ENCODE data around the gene C17orf100.
"Not testable (repeated sequence)": the region's sequence is repeated elsewhere in the genome, so short reads cannot be mapped to it uniquely, and the experiment has no call there.

The C17orf100 gene

DNA sequence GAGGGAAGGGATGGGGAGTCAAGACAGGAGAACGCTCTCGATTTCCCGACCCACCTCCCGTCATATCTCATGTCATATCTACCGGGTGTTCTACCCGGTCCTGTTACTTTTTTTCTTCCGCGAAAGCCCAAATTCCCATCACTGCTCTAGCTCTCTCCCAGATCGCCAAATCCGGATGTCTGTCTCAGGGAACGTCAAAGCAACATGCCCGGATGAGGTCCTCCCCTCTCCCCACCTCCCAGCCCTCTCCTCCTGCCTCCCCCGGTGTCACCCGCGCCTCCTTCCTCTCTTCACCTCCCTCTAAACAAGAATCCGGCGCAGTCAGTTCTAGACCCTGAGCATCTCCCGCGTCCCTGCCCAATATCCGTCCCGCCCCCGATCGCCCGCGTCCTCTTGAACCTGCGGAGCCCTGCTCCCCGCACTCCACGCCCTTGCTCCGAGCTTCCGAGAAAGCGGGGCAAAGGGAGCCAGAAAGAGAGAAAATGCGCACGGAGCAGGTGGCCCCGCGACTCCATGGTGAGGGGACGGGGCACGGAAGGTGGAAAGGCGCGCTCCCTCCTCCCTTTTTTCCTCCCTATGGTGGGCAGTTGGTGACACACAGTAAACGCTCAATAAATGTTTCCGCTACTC, 4.3 kb downstream of the C17orf100 start:
- 4% methylated on average over 16 of the region's 41 CpGs for WGBS

DNA sequence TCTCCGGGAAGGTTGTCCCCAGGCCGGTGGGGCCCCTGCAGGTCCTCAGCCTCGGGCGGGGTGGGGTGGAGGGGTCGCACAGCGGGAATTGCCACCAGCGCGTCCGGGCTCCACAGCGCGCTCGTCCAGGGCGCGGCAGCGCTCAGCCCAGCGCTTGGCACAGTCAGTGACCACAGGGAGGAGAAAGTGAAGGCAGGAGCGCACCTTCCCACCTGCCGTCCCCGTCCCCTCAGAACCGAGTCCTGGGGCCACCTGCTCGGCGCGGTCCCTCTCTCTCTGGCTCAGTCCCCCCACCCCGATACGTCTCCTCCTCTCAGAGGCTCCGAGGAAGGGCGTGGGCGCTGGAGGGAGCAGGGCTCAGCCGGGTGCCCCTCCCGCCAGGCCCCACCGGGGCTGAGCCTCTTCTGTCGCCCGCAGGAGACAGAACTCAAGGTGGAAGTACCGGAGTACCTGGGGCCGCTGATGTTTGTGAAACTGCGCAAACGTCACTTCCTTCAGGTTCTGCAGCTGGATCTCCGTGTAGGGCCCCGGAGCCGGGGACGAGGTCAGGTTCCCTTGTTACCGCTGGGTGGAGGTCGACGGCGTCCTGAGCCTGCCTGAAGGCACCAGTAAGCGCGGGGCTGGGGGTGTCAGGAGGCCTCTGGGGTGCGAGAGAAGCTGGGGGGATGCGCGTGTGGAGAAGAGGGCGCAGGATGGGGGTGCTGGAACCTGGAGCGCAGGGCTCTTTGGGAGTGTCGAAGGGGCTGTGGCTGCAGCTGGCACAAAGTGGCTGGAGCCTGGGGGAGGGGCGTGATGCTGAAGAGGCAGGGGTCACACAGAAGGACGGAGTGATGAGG, 5.5 kb downstream of the C17orf100 start:
- H4K91ac ChIP-seq (ENCODE audit: low read length); H2BK12ac ChIP-seq (ENCODE audit: low read length in 2 of 2); H3K4ac ChIP-seq (ENCODE audit: low read depth in 1 of 2, low read length in 2 of 2); H3K36me3 ChIP-seq (ENCODE audit: control insufficient read depth in 1 of 2, insufficient read depth in 2 of 2, low read depth in 1 of 2, low read length in 2 of 2); H3K14ac ChIP-seq (ENCODE audit: low read length in 2 of 2); H3K4me3 ChIP-seq (ENCODE audit: insufficient read depth in 1 of 2, low read depth in 1 of 2, low read length in 2 of 2); H3K27ac ChIP-seq (ENCODE audit: low read length, poor library complexity, severe bottlenecking); H2BK120ac ChIP-seq (ENCODE audit: low read depth, low read length); DNase-seq; H2AK5ac ChIP-seq (ENCODE audit: low read length, severe bottlenecking); H2BK15ac ChIP-seq (ENCODE audit: low read depth, poor library complexity, severe bottlenecking); H3K9me3 ChIP-seq (ENCODE audit: control insufficient read depth, low read length); H3K9ac ChIP-seq (ENCODE audit: low read length); H3K23ac ChIP-seq (ENCODE audit: low read length in 2 of 2); H2AFZ ChIP-seq (ENCODE audit: low read depth, low read length); H4K8ac ChIP-seq (ENCODE audit: low read length); H3K18ac ChIP-seq (ENCODE audit: low read depth in 1 of 2, low read length in 2 of 2); H3K79me1 ChIP-seq (replicated peaks; ENCODE audit: low read length, poor library complexity, severe bottlenecking); H2BK5ac ChIP-seq (ENCODE audit: low read depth, low read length, poor library complexity, severe bottlenecking); H3K4me2 ChIP-seq (ENCODE audit: low read length, poor library complexity, severe bottlenecking): not testable (repeated sequence)
- WGBS = 7% methylated on average over 33 of the region's 55 CpGs
- H3K4me1 ChIP-seq (ENCODE audit: control insufficient read depth, insufficient read depth, low read depth, low read length) = peaks cover 10% of the 10 kb centered on the region
- H3K27me3 ChIP-seq (ENCODE audit: control insufficient read depth in 1 of 2, insufficient read depth in 1 of 2, low read length in 2 of 2) = peaks cover 52 to 60% of the 10 kb centered on the region in 2 experiments

More for the DNA sequence above, 4.3 kb downstream of the C17orf100 start:
- not testable (repeated sequence) for H2BK5ac ChIP-seq (ENCODE audit: low read depth, low read length, poor library complexity, severe bottlenecking); H4K91ac ChIP-seq (ENCODE audit: low read length); H3K14ac ChIP-seq (ENCODE audit: low read length in 2 of 2); H3K4me2 ChIP-seq (ENCODE audit: low read length, poor library complexity, severe bottlenecking); DNase-seq; H2BK120ac ChIP-seq (ENCODE audit: low read depth, low read length); H4K8ac ChIP-seq (ENCODE audit: low read length); H3K23ac ChIP-seq (ENCODE audit: low read length in 2 of 2); H3K18ac ChIP-seq (ENCODE audit: low read depth in 1 of 2, low read length in 2 of 2); H2AFZ ChIP-seq (ENCODE audit: low read depth, low read length); H3K9me3 ChIP-seq (ENCODE audit: control insufficient read depth, low read length); H3K27ac ChIP-seq (ENCODE audit: low read length, poor library complexity, severe bottlenecking); H2BK12ac ChIP-seq (ENCODE audit: low read length in 2 of 2); H3K4ac ChIP-seq (ENCODE audit: low read depth in 1 of 2, low read length in 2 of 2); H3K9ac ChIP-seq (ENCODE audit: low read length); H3K36me3 ChIP-seq (ENCODE audit: control insufficient read depth in 1 of 2, insufficient read depth in 2 of 2, low read depth in 1 of 2, low read length in 2 of 2); H2AK5ac ChIP-seq (ENCODE audit: low read length, severe bottlenecking); H2BK15ac ChIP-seq (ENCODE audit: low read depth, poor library complexity, severe bottlenecking)
- peak overlapping the region in 1 of 2 experiments; percentile 51 for H3K4me3 ChIP-seq (ENCODE audit: insufficient read depth in 1 of 2, low read depth in 1 of 2, low read length in 2 of 2)
- peaks cover 43 to 50% of the 10 kb centered on the region in 2 experiments for H3K27me3 ChIP-seq (ENCODE audit: control insufficient read depth in 1 of 2, insufficient read depth in 1 of 2, low read length in 2 of 2)
- peaks cover 11% of the 10 kb centered on the region for H3K79me1 ChIP-seq (replicated peaks; ENCODE audit: low read length, poor library complexity, severe bottlenecking)
- peaks cover 15% of the 10 kb centered on the region for H3K4me1 ChIP-seq (ENCODE audit: control insufficient read depth, insufficient read depth, low read depth, low read length)

GRCh38 chr17:6657633-6658287, 6.2 kb downstream of the C17orf100 start:
- no peak overlapping the region for H2BK5ac ChIP-seq (ENCODE audit: low read depth, low read length, poor library complexity, severe bottlenecking)
- 76% methylated on average over 15 of the region's 18 CpGs for WGBS
- H3K9ac ChIP-seq (ENCODE audit: low read length) = no peak overlapping the region

GRCh38 chr17:6658411-6658810, 6.8 kb downstream of the C17orf100 start:
- H3K4me3 ChIP-seq (ENCODE audit: insufficient read depth in 1 of 2, low read depth in 1 of 2, low read length in 2 of 2); H3K14ac ChIP-seq (ENCODE audit: low read length in 2 of 2); H2AK5ac ChIP-seq (ENCODE audit: low read length, severe bottlenecking); H3K27ac ChIP-seq (ENCODE audit: low read length, poor library complexity, severe bottlenecking); H4K8ac ChIP-seq (ENCODE audit: low read length); H3K18ac ChIP-seq (ENCODE audit: low read depth in 1 of 2, low read length in 2 of 2); H3K4me1 ChIP-seq (ENCODE audit: control insufficient read depth, insufficient read depth, low read depth, low read length); H3K9me3 ChIP-seq (ENCODE audit: control insufficient read depth, low read length); H2BK120ac ChIP-seq (ENCODE audit: low read depth, low read length); H3K4ac ChIP-seq (ENCODE audit: low read depth in 1 of 2, low read length in 2 of 2); DNase-seq; H3K36me3 ChIP-seq (ENCODE audit: control insufficient read depth in 1 of 2, insufficient read depth in 2 of 2, low read depth in 1 of 2, low read length in 2 of 2); H3K79me1 ChIP-seq (replicated peaks; ENCODE audit: low read length, poor library complexity, severe bottlenecking); H3K4me2 ChIP-seq (ENCODE audit: low read length, poor library complexity, severe bottlenecking); H4K91ac ChIP-seq (ENCODE audit: low read length); H3K23ac ChIP-seq (ENCODE audit: low read length in 2 of 2); H3K9ac ChIP-seq (ENCODE audit: low read length); H2BK5ac ChIP-seq (ENCODE audit: low read depth, low read length, poor library complexity, severe bottlenecking); H2BK15ac ChIP-seq (ENCODE audit: low read depth, poor library complexity, severe bottlenecking); H2AFZ ChIP-seq (ENCODE audit: low read depth, low read length); H2BK12ac ChIP-seq (ENCODE audit: low read length in 2 of 2): not testable (repeated sequence)
- WGBS = no CpG with 5 or more reads among the region's 5 CpGs
- H3K27me3 ChIP-seq (ENCODE audit: control insufficient read depth in 1 of 2, insufficient read depth in 1 of 2, low read length in 2 of 2) = peaks cover 59 to 69% of the 10 kb centered on the region in 2 experiments

More at GRCh38 chr17:6657633-6658287, 6.2 kb downstream of the C17orf100 start:
- Histone ChIP-seq H3K79me1 (replicated peaks; ENCODE audit: low read length, poor library complexity, severe bottlenecking) (peaks cover 4% of the 10 kb centered on the region), H2BK12ac (ENCODE audit: low read length in 2 of 2) (no peak overlapping the region), H3K14ac (ENCODE audit: low read length in 2 of 2) (no peak overlapping the region), H3K27me3 (ENCODE audit: control insufficient read depth in 1 of 2, insufficient read depth in 1 of 2, low read length in 2 of 2) (peaks cover 59 to 67% of the 10 kb centered on the region in 2 experiments), H3K4ac (ENCODE audit: low read depth in 1 of 2, low read length in 2 of 2) (no peak overlapping the region), H2AFZ (ENCODE audit: low read depth, low read length) (no peak overlapping the region), H3K23ac (ENCODE audit: low read length in 2 of 2) (no peak overlapping the region), H3K9me3 (ENCODE audit: control insufficient read depth, low read length) (no peaks in the 10 kb centered on the region), H4K91ac (ENCODE audit: low read length) (no peak overlapping the region), H3K4me2 (ENCODE audit: low read length, poor library complexity, severe bottlenecking) (no peak overlapping the region), H2BK120ac (ENCODE audit: low read depth, low read length) (no peak overlapping the region), H2BK15ac (ENCODE audit: low read depth, poor library complexity, severe bottlenecking) (no peak overlapping the region), H4K8ac (ENCODE audit: low read length) (no peak overlapping the region), H3K4me3 (ENCODE audit: insufficient read depth in 1 of 2, low read depth in 1 of 2, low read length in 2 of 2) (no peak overlapping the region), H3K4me1 (ENCODE audit: control insufficient read depth, insufficient read depth, low read depth, low read length) (peaks cover 9% of the 10 kb centered on the region), H3K18ac (ENCODE audit: low read depth in 1 of 2, low read length in 2 of 2) (no peak overlapping the region), H2AK5ac (ENCODE audit: low read length, severe bottlenecking) (no peak overlapping the region), H3K36me3 (ENCODE audit: control insufficient read depth in 1 of 2, insufficient read depth in 2 of 2, low read depth in 1 of 2, low read length in 2 of 2) (no peaks in the 10 kb centered on the region), H3K27ac (ENCODE audit: low read length, poor library complexity, severe bottlenecking) (no peak overlapping the region)
- no peak for DNase-seq
